ENCODE data around the gene ACSF3.

DNA sequence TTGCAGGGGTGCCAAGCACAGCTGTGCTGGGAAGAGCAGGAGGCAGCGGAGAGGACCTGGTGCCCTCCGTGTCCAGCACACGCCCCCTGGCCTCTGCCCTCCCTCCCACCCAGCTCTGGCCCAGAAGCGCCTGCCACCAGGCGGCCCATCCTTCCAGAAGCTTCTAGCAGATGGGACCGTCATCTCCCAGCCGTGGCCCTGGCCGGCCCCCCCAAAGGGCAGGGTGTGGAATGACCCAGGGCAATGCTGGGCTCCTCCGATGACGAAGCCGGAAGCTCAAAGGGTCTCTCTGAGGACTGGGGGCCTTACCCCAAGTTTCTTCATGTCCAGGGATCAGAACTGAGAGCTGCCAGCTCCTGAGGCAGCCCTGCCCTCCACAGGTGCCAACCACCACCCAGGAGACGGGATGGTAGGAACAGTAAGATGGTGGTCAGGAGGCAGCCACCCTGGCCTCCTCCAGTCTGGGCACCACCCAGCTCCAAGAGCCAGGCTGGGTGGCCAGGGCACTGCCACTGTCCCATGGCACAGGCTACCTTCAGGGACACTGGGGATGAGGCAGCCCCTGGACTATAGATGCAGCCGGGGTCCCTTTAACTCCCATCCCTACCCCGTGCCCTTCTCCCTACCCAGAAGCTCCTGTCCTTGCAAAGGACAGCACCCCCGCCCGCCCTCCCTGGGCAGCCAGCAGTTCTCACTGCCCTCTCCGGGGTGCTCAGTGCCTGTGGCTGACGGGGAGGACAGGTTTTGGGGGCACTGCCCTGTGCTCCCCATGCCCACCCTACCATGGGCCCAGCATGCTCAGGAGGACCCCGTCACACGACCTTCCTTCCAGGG, 71.4 kb downstream of the ACSF3 start:
- TF ChIP-seq, protein P1, sequence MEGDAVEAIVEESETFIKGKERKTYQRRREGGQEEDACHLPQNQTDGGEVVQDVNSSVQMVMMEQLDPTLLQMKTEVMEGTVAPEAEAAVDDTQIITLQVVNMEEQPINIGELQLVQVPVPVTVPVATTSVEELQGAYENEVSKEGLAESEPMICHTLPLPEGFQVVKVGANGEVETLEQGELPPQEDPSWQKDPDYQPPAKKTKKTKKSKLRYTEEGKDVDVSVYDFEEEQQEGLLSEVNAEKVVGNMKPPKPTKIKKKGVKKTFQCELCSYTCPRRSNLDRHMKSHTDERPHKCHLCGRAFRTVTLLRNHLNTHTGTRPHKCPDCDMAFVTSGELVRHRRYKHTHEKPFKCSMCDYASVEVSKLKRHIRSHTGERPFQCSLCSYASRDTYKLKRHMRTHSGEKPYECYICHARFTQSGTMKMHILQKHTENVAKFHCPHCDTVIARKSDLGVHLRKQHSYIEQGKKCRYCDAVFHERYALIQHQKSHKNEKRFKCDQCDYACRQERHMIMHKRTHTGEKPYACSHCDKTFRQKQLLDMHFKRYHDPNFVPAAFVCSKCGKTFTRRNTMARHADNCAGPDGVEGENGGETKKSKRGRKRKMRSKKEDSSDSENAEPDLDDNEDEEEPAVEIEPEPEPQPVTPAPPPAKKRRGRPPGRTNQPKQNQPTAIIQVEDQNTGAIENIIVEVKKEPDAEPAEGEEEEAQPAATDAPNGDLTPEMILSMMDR (IDR thresholded peaks at IDR 0.05; ENCODE audit: poor library complexity) = no peak
- no peak for TF ChIP-seq EZH2 (IDR thresholded peaks at IDR 0.05; ENCODE audit: borderline replicate concordance)

Measured in hepatocyte (in vitro differentiated cells).